Neuron (in vitro differentiated cells): Measurements from ENCODE around the gene TCF7L2.

Source experiments
- H2AFZ ChIP-seq: one replicate; pipeline ENCODE4 v1.6.1; 2013; ENCODE audit warnings: low read depth, mild to moderate bottlenecking, inconsistent platforms, low read length, moderate library complexity
- H3K27me3 ChIP-seq: one replicate; pipeline ENCODE4 v1.6.1; 2013; ENCODE audit warnings: low read length; ENCODE audit not compliant: insufficient read depth
- H3K36me3 ChIP-seq: one replicate; pipeline ENCODE4 v1.6.1; 2013; ENCODE audit warnings: low read length; ENCODE audit not compliant: insufficient read depth
- H3K4me1 ChIP-seq: one replicate; pipeline ENCODE4 v1.6.1; 2013; ENCODE audit warnings: low read length; ENCODE audit not compliant: insufficient read depth
- H3K4me3 ChIP-seq: 2 replicates; pipeline ENCODE4 v1.5.1; 2013; ENCODE audit warnings: mild to moderate bottlenecking, low read length, moderate library complexity
- H3K9me3 ChIP-seq: one replicate; pipeline ENCODE4 v1.6.1; 2013; ENCODE audit warnings: low read length

Gene TCF7L2

DNA sequence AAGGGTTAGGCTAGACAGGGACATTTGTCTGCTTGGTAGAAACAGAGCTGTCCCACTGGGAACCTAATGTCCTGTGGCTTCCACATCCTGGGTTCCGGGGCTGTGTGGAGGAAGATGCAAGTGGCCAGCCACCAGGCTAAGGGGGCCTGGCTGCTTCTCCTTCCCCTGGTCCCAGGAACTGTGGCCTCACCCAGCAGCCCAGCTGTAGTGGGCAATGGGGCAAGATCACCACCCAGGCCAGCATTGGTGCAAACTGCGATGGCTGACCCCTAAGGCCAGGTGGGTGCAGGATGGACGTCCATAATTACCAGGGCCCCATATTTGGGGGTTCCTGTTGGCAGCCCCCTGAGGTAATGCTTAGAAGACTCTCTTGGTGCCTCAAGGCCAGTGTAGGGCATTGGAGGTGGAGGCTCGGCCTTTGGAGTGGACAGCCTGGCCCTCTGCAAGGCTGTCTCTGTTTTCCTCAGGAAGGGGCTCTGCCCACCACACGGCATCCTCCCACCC lies 226.7 kb downstream of the TCF7L2 start:
- Histone ChIP-seq H3K4me1 (peaks cover 18% of the 10 kb centered on the region), H3K36me3 (no peaks in the 10 kb centered on the region), H3K27me3 (no peaks in the 10 kb centered on the region), H2AFZ (no peak overlapping the region), H3K4me3 (no peak overlapping the region), H3K9me3 (no peaks in the 10 kb centered on the region)

GRCh38 chr10:113177156-113177935 lies 227.3 kb downstream of the TCF7L2 start:
- no peak overlapping the region for H2AFZ ChIP-seq
- H3K9me3 ChIP-seq: no peaks in the 10 kb centered on the region
- H3K27me3 ChIP-seq: no peaks in the 10 kb centered on the region
- no peak overlapping the region for H3K4me3 ChIP-seq
- peaks cover 24% of the 10 kb centered on the region for H3K4me1 ChIP-seq
- no peaks in the 10 kb centered on the region for H3K36me3 ChIP-seq

DNA sequence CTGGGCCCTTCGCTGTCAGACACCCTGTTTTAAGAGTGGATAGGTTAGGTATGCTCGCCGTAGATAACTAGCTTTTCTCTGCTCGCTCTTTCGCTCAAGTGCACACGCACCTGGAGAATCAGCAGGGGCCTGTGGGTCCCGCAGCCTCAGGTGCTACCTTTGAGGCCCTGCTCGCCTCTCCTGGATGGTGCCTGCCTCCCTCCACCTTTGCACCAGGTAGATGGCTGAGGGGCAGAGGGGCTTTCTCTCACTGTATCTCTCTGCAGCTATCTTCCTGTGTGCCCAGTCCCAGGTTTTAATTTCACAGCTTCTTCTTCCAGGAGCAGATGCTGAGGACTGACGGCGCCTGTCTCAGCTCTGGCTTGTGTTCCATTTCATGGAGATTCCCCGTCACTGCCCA lies 227.9 kb downstream of the TCF7L2 start:
- H3K9me3 ChIP-seq: no peaks in the 10 kb centered on the region
- H3K36me3 ChIP-seq: no peaks in the 10 kb centered on the region
- no peak overlapping the region for H2AFZ ChIP-seq
- H3K4me1 ChIP-seq: peaks cover 27% of the 10 kb centered on the region
- H3K27me3 ChIP-seq: no peaks in the 10 kb centered on the region
- H3K4me3 ChIP-seq: no peak overlapping the region

DNA sequence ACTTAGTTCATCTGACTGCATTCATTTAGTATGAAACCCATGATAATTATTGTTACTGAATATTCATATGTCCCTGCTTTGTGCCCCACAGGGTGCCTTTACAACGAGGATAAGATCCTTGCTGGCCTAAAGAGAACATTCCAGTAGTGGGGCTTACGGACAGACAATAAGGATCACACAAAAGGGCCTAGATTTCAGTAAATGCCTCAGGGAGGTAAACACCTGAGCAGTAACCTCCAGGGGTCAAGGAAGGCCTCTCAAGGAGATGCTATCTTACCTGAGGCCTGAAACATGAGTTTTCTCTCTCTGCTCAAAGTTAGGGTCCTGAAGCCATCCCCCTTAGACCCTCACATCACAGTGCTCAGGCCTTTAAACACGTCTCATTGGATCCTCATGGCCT lies 228.7 kb downstream of the TCF7L2 start:
- H3K4me3 ChIP-seq: no peak overlapping the region
- H3K36me3 ChIP-seq: no peaks in the 10 kb centered on the region
- peaks cover 33% of the 10 kb centered on the region for H3K4me1 ChIP-seq
- H2AFZ ChIP-seq: no peak overlapping the region
- no peaks in the 10 kb centered on the region for H3K27me3 ChIP-seq
- H3K9me3 ChIP-seq: no peaks in the 10 kb centered on the region

DNA sequence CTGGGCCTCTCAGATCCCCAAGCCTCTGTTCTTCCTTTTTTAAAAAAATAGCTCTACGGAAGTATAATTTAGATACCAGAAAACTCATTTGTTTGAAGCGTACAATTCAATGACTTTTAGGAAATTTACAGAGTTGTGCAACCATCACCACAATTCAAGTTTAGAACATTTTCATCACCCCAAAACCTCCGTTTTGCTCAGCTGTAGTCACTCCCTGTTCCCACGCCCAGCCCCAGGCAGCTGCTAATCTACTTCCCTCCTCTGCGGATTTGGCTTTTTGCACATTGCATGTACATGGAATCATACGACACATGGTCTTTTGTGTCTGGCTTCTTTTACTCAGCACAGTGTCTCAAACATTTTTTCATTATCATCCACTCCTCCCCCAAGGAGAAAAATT lies 229.2 kb downstream of the TCF7L2 start:
- Histone ChIP-seq H3K36me3 (no peaks in the 10 kb centered on the region), H3K4me1 (peaks cover 36% of the 10 kb centered on the region)

GRCh38 chr10:113179966-113180365 lies 229.9 kb downstream of the TCF7L2 start:
- Histone ChIP-seq H3K36me3 (no peaks in the 10 kb centered on the region), H3K9me3 (no peaks in the 10 kb centered on the region), H3K27me3 (no peaks in the 10 kb centered on the region), H3K4me3 (no peak overlapping the region), H3K4me1 (peaks cover 36% of the 10 kb centered on the region), H2AFZ (no peak overlapping the region)

More for the DNA sequence above, 229.2 kb downstream of the TCF7L2 start:
- Histone ChIP-seq H3K4me3 (no peak overlapping the region), H3K9me3 (no peaks in the 10 kb centered on the region), H3K27me3 (no peaks in the 10 kb centered on the region), H2AFZ (no peak overlapping the region)

- Histone ChIP-seq H2AFZ (no peak overlapping the region), H3K4me3 (no peak overlapping the region), H3K4me1 (peaks cover 36% of the 10 kb centered on the region), H3K27me3 (no peaks in the 10 kb centered on the region), H3K36me3 (no peaks in the 10 kb centered on the region), H3K9me3 (no peaks in the 10 kb centered on the region)
These were observed 230.5 kb downstream of the TCF7L2 start for GRCh38 chr10:113180401-113181154.

GRCh38 chr10:113182154-113182553 lies 232.1 kb downstream of the TCF7L2 start:
- Histone ChIP-seq H2AFZ (no peak overlapping the region), H3K9me3 (no peaks in the 10 kb centered on the region), H3K27me3 (no peaks in the 10 kb centered on the region), H3K4me1 (peaks cover 37% of the 10 kb centered on the region), H3K36me3 (no peaks in the 10 kb centered on the region), H3K4me3 (no peak overlapping the region)

DNA sequence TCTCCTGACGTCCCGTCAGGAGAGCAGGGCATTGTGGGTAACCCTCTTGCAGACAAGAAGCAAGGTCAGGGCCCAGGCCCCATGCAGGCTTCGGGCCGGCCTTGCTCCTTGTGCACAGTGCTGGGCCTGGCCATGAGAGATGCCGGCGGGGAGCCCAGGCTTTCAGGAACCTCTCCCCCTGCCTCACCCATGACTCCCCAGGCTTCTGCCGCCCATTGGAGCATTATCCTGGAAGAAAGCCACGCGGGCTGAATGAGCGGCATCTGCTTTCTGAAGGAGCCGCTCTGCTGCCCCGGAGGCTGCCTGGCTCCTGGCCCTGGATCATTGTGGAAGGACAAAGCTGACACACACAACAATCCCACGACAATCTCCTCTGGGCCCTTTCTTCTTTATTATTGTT lies 233.5 kb downstream of the TCF7L2 start:
- Histone ChIP-seq H3K4me1 (peaks cover 28% of the 10 kb centered on the region), H3K4me3 (no peak overlapping the region), H3K9me3 (no peaks in the 10 kb centered on the region), H2AFZ (no peak overlapping the region), H3K36me3 (no peaks in the 10 kb centered on the region), H3K27me3 (no peaks in the 10 kb centered on the region)

GRCh38 chr10:113187063-113187777 lies 237.2 kb downstream of the TCF7L2 start:
- no peak overlapping the region for H2AFZ ChIP-seq
- no peaks in the 10 kb centered on the region for H3K36me3 ChIP-seq
- H3K4me1 ChIP-seq: peaks cover 17% of the 10 kb centered on the region
- no peaks in the 10 kb centered on the region for H3K27me3 ChIP-seq
- peaks cover 2% of the 10 kb centered on the region for H3K9me3 ChIP-seq
- no peak overlapping the region for H3K4me3 ChIP-seq

DNA sequence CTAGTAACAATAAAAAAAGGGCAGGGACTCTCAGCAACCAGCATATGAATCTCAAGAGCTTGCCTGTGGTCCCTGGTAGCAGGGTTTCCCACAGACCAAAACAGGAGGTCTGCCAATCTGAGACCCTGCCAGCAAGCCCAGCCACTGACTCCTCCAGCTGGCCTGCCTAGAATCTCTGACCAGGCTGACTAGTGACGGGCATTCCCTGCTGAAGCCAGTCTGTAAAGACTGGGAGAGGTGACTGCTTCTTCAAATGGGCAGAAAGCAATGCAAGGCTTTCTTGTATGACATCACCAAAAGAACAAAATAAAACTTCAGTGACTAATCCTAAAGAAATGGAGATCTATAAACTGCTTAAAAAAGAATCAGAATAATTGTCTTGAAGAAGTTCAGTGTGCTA lies 249.4 kb downstream of the TCF7L2 start:
- H3K36me3 ChIP-seq: no peaks in the 10 kb centered on the region
- no peak overlapping the region for H2AFZ ChIP-seq
- no peak overlapping the region for H3K4me3 ChIP-seq
- peaks cover 8% of the 10 kb centered on the region for H3K9me3 ChIP-seq
- H3K27me3 ChIP-seq: no peaks in the 10 kb centered on the region
- H3K4me1 ChIP-seq: no peaks in the 10 kb centered on the region

DNA sequence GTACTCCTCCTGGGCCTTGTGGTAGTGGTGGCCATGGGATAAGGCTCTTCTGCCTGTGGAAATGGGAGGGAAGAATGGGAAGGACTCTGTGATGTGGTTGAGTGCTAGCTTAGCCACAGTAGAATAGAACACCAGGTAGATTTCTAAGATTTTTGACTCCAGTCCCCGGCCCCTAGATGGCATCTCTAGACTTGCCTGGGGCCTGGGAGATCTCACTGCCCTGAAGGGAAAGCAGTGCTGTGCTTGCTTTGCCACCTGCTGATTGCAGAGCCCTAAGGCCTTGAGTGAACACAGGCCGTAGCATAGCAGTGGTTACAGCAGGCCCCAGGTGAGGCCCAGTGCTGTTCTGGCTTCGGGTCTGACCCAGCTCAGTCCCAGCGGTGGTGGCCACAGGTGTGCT lies 252.0 kb downstream of the TCF7L2 start:
- H3K4me1 ChIP-seq: no peaks in the 10 kb centered on the region

DNA sequence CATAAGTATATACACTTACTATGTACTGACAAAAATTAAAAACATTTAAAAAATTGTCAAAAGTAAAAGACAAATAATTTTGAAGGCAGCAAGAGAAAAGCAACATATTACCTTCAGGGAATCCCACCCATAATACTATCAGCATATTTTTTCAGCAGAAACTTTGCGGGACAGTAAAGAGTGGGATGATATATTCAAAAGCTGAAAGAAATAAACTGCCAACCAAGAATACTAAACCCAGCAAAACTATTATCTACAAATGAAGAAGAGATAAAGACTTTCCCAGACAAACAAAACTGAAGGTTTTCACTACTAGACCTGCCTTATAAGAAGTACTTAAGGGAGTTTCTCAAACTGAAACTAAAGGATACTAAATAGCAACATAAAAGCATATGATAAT lies 257.9 kb downstream of the TCF7L2 start:
- peaks cover 4% of the 10 kb centered on the region for H3K9me3 ChIP-seq
- H2AFZ ChIP-seq: no peak overlapping the region
- no peaks in the 10 kb centered on the region for H3K27me3 ChIP-seq
- H3K36me3 ChIP-seq: no peaks in the 10 kb centered on the region
- H3K4me3 ChIP-seq: no peak overlapping the region
- no peaks in the 10 kb centered on the region for H3K4me1 ChIP-seq

More for the DNA sequence above, 252.0 kb downstream of the TCF7L2 start:
- no peaks in the 10 kb centered on the region for H3K36me3 ChIP-seq
- no peaks in the 10 kb centered on the region for H3K27me3 ChIP-seq
- H2AFZ ChIP-seq: no peak overlapping the region
- no peak overlapping the region for H3K4me3 ChIP-seq
- H3K9me3 ChIP-seq: peaks cover 8% of the 10 kb centered on the region
